ENCODE measurements around the gene PAPOLA.
A peak's percentile ranks its signal among the peaks of the same experiment; 100 is the strongest.

Gene PAPOLA

DNA sequence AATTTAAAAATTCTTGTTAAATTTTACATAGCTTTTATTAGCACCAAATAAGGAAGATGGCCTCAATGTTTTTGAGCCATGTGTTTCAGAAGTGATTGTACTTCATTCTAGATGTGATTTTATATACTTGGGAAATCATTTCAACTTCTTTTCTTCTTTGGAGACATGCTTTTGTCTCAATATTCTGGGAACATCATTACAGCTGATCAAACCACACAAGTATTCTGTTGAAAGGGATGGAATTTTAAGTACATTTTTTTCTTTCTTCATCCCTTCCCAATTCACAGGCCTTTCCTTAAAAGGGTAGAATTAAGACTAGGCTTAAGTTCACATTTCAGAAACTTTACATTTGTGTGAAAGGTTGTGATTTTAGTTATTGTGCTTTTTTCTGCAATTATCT, 66.4 kb downstream of the PAPOLA start:
- no peak for DNase-seq

DNA sequence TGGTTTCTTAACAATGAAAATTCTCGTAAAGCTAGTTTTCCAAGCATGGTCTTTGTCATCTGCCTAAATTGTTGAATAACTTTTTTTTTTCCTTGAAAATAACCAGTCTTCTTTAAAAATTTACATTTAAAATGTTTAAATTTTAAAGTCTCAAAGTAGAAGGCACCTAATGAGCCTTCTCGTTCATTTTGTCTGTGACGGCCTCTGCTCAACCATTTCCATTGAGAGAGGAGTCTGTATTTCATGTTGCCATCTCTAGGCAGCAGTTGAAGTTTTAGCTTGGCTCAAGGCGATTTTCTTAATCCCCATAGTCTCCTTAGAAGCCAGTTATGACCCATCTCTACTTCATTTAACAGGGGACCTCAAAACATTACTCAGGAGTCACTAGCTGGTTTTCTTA, 69.1 kb downstream of the PAPOLA start:
- no peak for DNase-seq

DNA sequence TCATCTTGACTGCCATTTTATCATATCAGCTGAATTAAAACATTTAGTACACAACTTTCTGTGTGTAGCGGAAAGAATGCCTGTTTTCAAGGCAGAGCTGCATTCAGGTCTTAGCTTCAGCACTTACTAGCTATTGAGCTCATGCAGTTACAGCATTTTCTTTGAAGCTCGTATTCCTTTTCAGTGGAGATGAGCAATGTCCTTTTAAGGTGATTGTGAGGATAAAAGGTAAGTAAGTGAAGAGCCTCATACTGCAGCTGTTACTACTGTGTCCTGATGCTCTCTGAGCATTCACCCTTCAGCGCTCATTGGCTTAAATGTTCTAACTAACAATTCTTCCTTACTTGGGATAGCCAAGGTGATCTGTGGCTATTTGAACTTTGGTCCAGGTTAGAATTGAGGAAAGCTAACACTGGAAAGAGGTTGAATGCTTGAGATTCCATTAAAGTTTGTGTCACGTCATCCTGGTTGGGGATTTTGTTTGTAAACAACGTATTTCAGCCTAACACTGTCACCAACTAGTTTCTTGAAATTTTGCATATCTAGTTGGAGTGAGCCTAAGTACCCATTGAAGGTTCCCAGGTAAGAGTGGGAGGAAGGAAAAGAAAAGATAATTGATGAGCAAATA, 71.4 kb downstream of the PAPOLA start:
- no peak for DNase-seq

DNA sequence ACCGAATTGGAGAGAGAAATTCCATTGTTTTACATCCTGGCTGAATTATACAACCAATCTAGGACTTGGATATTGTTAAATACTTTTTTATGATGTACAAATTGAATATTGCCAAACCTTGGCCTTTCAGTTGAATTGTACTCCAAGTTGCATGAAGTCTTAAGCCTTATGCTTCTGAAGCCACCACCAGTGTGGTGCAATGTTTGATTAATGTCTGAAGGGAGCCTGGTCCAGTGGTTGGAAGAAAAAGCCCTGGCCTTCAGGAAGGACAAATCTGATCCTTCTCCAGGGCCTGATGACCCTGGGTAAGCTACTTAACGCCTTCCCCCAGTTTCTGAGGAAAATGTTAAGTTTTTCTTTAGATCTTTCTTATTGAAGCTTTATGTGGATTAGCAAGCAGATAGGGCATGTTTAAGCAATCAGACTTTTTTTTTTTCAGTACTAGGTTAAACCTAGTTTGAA, 72.0 kb downstream of the PAPOLA start:
- no peak for DNase-seq

DNA sequence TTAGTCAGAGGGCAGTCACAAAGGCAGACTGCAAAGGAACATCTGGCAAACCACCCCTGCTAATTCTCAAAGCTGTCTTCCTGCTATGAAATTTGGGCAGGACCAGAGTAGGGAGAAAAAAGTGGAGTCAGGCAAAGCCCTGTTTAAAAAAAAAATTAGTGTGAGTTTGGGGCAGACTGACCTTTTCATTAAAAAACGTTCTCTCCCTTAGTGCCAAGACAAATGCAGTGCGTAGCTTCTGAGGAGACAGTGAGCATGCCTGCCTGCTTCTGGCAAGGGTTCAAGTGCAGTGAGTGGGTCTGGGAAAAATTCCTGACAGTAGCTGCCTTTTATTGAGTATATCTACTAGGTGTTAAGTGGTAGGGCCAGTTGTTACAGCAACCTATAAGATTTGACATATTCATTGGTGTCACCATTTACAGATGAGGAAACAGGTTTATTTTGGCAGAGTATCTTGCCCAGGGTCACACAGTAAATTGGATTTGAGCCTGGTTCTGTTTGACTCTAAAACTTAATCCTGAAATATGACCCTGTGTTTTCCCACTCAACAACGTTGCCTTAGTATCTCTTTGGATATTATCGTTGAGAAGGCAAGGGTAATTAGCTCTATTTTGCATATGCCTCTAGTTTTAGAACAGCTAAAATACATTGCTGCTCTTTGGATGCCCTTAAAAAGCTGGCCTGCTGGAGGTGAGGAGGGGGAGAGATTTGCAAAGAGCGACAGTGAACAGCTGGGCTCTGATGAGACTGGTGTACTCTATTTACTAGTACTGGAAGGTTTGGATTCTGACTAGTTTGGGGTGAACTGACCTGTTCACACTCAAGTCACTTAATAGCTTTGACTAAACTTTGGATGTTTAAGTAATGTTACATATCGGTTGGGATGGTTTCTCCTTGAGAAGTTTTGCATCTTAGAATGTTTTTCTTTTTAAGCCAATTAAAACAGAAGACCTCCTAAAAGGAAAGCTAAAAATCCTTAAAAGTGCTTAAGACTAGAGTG, 72.8 kb downstream of the PAPOLA start:
- DNase-seq: no peak

DNA sequence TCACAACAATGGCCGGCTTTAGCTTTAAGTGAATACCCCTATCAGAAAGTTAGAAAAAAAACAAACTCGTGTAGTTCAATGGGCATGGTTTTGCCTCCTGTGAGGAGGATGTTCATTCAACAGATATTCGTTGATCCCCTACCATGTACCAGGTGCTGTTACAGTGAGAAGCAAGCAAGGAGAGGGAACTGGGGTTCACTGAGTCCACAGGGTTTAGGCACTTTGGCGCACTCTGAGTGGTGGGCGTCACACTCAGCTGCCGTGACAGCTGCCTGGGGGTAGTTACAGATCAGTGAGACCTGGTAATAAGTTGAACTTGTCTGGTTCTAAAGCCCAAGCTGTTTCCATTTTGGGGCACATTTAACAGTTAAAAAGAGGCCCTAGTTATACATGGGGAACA, 74.2 kb downstream of the PAPOLA start:
- no peak for DNase-seq

DNA sequence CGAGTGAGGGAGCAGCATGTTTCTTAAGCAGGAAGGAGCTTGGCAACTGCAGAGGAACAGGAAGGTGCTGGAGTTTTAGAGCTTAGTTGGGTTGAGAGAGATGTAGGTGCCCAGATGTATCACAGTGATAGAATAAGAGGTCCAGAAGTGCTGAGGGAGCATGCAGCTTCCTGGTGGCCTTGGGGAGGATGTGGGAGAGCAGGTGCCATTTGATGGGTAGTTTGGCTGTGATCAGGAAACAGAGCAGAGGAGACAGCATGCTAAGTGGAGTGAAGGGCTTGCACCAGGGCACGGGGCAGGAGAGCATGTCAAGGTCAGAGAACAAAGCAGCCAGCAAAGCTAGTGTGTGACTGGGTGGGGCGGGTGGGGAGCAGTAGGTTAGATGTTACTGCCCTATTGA, 74.8 kb downstream of the PAPOLA start:
- no peak for DNase-seq

DNA sequence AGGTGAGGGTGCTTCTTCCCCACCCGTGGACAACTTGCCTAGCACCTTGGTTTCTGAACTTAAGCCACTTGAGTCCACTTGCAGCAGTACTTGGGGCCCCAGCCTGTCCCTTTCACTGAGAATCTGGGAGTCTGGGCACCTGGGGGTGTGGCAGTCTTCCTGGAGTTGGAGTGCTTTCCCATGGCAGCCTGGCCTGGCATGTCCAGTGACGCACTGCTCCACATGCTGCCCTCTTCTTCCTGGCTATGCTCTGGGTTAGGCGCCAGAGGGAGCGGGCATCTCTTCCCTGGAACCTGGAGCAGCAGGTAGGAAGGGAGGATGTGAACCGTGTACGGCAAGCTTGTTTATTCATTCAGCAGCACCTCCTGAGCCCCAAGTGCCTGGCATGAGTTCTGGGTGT, 76.4 kb downstream of the PAPOLA start:
- no peak for DNase-seq

DNA sequence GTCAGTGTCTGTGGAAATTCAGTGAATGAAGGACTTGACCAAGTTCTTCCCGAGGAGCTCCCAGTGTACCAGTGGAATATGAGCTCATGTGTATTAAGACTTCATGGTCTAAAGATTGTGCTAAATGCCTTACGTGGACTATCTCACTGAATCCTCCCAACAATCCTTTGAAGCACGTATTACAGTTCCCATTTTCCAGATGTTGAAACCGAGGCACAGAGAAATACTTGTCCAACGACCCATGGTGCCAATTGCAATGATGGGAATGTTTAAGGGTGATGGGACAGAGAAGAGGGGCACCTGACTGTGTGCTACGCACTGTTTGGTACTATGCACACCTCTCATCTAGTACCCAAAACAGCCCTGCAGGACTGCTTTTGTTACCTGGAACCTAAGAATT, 77.2 kb downstream of the PAPOLA start:
- DNase-seq: no peak

DNA sequence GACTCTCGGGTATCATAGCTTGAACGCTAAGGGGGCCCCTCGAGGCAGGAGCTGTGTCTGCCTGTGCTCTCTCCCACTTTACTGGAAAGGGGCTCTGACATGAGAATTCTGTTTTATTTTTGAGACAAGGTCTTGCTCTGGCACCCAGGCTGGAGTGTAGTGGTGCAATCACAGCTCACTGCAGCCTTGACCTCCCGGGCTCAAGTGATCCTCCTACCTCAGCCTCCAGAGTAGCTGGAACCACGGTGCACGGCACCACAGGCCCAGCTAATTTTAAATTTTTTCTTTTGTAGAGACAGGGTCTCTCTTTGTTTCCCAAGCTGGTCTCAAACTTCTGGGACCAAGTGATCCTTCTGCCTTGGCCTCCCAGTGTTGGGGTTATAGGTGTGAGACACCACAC, 77.7 kb downstream of the PAPOLA start:
- DNase-seq: no peak

DNA sequence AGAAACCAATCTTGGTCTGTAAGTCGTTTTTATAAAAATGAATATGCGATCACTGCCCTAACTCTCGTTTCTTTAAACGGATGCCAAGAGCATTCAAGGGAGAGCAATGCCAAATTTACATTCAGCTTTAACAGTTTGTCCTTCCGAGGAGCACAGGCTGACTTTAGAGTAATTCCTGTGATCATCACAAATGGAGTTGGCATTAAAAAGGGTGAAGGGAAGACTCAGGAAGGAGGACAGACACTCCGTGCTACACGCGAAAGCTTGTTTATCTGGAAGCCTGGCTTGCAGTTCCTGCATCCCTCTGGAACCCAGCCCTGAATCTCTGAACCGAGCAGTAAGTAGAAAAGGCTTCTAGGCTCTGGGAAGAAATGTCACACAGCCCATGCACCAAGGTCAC, 78.4 kb downstream of the PAPOLA start:
- DNase-seq: no peak

DNA sequence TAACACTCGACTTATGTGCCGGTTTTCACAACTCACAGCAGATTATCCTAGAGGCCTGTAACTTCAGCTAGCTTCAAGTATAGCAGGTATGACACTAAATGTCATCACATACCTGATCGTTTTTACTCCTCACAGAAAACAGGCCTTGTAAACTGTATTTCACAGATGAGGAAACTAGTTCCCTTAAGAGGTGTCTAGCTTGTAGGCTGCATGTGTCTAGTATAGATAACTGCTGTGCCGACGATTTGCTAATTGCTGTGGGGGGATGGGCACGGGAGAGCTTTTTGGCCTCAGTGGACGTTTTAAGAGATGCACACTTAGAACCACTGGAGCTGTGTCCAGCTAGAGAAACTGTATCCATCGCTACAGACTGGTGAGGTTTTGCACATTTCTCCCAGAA, 78.8 kb downstream of the PAPOLA start:
- DNase-seq: peak; percentile 51

DNA sequence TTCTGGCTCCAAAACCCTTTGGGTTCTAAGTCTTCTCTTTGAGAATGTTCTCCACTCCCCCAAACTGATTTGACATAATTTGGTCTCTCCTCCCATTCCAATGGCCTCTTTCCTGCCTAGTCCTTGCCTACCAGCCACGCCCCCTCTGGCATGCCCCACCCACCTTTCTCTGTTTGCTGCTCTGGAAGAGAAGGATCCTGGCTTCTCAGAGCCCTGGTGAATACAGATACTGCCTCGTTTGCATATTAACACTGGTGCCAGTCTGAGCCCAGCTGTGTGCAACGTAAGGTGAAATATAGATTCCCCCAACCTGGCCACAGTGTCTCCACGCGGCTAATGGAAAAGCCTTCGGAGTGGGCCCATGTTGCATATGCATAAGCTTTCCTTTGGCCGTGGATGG, 79.7 kb downstream of the PAPOLA start:
- no peak for DNase-seq

DNA sequence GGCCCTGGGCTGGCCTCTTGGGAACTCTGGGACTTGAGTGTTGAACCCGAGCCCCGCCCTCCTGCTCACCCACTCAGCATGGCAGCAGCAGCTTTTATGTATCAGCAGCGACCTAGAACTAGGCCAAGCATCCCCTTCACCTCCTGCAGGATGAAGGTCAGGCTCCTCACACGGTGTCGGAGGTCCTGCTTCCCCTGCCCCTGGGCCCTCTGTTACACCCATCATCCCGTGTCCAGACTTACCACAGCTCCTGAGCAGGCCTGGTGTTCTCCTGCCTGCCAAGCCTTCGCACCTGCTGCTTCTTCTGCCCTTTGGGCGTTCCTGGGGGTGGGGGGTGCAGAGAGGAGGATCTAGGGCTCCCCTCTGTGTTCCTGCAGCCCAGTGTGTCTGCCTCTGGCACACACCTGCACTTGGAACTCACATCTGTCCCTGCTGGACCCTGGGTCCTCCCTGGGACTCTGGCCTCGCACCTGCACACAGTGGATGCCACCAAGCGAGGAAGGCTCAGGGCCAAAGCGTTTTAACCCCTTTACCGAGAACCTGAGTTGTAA, 80.3 kb downstream of the PAPOLA start:
- no peak for DNase-seq

DNA sequence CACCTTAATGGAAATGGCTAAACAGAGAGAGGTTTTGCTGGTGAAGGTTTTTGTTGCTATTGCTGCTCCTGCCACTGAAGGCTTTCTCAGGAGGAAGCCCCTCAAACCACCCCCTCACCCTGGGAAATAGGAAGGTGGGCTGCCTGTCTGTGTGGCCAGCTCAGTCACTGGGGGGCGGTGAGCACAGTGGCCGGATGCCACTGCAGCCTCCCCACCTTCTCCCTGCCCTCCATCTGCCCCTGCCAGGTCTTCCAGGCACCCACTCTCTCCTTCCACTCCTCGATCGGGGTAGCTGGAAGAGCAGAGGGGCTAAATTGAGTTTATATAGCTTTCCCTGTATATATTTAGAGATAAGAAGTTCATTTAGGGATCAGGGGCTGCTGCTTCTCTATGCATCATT, 80.8 kb downstream of the PAPOLA start:
- DNase-seq: no peak

DNA sequence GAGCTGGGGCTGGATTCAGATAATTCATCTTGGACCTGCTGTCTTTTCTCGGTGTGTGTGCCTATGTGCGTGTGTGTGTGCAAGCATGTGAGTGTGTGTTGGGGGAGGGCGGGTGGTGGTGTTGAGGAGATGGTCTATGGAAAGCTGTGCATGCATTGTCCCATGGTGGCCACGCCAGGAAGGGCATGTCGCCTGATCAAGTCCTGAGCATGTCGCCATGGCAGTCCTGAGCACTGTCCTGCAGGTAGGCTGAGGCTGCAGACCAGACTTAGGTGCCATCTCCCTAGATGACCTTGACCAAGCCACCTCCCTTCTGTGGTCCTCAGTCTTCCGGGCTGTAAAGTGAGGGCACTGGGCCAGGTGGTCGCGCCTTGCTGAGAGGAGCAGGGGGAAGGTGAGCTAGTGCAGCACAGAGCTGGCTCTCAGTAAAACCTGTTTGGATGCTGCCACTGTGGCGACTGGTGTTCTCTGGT, 81.4 kb downstream of the PAPOLA start:
- no peak for DNase-seq

DNA sequence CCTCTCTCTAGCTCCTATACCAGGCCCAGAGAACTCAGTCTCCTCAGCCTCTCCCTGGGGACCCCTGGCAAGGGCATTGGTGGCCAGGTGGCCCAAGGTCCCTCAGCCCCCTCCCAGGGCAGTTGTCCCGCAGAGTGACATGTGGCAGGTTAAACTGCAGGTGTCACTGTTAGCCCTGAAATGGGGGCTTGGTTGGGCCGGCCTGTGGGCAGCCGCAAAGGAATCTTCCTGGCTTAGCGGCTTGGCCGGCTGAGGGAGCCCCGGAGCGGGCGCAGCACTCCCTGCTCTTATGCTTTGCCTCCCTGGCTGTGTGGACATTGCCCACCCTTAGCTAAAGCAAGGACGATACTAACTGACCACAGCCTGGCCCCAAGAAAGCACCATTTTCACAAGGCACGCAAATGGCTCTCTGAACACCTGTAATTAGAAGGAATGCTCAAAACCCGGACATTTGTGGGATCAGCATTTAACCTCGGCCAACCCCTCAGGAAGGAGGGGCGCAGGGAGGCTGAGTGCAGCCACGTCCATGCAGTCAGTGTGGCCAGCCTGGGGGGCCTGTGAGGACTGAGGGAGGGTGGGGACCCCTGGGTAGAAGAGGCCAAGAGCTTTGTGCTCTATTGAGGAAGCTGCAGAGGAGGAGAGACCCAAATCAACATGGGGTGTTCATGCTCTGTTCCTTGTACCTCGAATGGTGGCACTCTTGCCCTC, 82.2 kb downstream of the PAPOLA start:
- DNase-seq: peak; percentile 87

DNA sequence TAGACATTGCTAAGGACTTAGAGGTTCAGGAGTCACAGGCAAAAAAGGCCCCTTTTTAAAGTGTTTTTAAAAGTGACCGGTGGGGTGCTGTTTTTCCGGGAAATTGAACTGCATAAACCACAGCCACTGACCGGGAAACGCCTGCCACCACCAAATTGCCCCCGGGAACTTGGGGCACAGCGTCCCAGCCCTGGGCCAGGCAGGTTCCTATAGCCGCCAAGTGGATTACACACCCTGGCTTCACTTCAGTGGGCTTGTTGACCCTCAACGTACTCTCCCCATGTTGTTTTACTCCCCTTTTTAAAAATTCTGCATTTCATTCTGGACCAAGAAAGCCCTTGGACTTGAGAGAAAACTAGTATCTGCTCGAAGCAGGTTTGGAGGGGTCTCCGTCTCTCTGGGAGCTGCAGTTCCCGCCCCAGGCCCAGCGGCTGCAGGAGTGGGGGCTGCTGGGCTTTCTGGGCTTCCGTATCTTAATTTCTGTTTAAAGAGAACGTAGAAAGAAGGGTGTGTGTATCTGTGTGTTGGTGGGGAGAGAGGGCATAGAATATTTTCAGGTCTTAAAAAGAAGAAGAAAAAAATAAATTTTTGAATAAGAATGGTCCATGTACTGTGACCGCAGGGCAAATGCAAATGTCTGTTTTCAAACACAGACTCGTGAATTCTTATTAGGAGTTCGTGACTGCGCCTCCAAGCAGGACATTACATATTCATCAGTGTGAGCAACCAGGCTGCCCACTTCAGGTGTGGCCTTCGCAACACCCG, 82.9 kb downstream of the PAPOLA start:
- DNase-seq: no peak

DNA sequence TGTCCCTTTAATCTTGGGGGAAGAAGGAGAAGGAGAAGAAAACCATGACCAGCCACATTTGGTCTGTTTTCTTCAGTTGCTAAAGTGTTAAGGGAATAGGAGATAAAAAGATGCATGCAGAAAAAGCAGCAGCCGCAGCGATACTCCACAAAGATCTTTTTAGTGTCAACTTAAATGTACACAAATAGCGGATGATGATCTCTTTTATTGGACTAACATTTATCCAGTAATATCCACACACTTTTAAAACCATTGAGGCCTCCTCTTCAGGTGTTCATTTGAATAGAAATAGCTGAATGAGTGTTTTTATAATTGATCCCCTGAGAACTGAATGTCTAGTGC, 83.5 kb downstream of the PAPOLA start:
- no peak for DNase-seq

DNA sequence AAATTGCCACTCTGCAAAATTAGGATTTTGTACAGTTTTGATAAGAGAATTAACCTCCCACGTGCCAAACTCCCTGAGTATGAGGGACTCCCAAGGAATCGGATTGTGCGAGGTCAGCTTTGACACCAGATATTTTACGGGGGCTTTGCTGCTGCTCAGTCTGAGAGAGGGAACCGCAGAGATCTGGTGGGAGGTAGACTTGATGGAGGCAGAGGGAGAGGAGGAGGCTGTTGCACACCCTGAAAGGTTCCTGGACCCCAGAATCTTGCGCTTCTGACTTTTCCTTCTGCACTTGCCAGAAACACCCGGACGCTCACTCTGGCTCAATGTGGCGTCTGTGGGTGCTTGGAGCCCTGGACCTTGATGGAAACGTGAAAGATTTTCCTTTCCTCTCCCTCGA, 83.9 kb downstream of the PAPOLA start:
- DNase-seq: no peak

DNA sequence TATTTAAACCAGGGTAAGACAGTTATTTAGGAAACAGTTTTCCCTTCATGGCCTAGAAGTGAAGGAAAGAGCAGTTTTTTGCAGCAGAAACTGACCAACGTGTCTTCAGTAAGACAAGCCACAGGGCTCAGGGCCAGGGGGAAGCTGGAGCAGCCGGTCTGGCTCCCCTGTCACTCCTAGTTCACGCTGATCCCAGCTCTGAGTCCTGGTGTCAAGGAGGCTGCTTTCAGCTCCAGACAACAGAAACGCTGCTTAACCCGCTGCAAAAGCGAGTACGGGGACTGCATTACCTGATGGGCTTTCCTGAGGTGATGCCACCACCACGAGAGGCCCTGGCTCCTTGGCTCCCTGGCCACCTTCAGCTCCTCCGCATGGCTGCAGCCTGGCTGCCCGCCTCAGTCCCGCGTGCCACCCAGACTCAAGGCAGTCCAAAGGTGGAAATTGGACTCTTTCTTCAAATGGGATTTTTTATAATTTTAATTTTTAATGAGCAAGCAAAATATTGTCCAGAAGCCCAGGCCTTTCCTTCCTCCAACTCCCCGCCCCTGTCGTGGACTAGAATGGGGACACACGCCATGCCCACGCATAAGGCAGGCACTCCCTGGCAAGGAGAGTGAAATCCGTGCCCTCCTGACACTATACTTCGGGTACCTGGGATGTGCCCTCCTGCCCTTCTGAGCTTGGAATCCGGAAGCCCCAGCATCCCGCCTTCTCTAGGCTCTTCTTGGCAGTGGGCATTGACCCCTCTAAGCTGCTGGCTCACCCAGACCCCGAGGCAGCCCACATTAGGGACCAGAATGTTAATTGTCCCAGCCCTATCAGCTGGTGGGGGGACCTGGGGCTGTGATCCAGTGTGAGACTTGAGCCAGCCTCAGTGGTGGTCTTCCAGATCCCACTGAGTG, 85.0 kb downstream of the PAPOLA start:
- DNase-seq: no peak
